Camera-type eye (tissue), 1 donor: ENCODE data around the gene TTYH3. TPM values are rescaled to one million over a fixed set of nuclear protein-coding genes. Genes with fewer than 3 reads are reported as not detected.

ENCODE experiments used
- total RNA-seq: library from RNA; depleted of rRNA; stranded (reverse); fragments of >200 nt; gene quantifications from one replicate; pipeline ENCODE4 v1.2.3, GENCODE V29; 2014

TTYH3 gene, protein sequence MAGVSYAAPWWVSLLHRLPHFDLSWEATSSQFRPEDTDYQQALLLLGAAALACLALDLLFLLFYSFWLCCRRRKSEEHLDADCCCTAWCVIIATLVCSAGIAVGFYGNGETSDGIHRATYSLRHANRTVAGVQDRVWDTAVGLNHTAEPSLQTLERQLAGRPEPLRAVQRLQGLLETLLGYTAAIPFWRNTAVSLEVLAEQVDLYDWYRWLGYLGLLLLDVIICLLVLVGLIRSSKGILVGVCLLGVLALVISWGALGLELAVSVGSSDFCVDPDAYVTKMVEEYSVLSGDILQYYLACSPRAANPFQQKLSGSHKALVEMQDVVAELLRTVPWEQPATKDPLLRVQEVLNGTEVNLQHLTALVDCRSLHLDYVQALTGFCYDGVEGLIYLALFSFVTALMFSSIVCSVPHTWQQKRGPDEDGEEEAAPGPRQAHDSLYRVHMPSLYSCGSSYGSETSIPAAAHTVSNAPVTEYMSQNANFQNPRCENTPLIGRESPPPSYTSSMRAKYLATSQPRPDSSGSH
- 87.3 TPM for total RNA-seq

DNA sequence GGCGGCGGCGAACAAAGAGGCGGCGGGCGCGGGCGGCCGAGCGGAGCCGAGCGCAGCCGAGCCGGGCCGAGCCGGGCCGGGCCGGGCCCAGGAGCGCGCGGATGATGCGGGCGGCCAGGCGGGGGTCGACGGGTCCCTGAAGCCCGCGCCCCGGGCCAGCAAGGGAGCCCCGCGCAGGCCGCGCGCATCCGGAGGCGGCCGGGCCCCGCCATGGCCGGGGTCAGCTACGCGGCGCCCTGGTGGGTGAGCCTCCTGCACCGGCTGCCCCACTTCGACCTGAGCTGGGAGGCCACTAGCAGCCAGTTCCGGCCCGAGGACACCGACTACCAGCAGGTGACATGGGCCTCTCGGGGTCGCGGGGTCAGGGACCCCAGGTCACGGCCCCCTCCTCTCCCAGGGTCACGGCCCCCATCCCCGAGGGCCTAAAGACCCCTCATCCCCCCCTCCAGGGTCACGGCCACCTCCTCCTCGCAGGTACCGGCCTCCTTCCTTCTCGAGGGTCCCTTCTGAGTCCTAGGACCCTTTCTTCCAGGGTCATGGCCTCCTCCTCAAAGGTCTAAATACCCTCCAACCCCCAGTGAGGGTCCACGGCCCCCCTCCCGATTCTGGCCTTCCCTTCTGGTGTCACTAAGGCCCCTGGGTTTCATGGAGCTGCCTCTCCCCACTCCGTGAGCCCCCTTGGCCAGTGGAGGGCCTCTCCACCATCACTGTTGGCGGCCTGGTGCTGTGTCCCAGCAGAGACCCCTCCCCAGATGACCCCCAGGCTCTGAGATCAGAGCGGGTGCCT, at the start of gene TTYH3:
Gene TTYH3, plus strand, starts transcription at position 41 of the 787 bp plus-strand sequence. Its CDS starts 170 bp downstream, at position 211.

DNA sequence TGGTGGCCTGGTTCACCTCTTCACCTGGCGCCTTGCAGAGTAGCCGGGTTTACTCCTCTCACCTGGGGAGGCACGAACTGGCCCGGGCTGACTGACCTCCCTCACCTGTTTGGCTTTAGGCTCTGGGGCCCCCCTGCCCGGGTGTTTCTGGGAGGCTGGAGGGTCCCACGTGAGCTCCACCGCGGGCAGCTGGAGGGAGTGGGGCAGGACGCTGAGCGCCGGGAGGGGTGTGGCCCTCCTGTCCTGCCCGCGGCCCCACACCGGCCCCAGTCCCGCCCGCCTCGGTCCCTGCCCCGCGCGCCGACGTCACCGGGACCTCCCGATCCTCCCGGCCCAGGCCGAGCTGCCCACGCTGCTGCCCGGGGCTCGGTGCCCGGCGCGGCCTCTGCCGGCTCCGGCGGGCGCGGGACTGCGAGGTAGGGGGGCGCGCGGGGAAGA, 56.1 kb downstream of the TTYH3 start, which contains the start of gene AMZ1:
Gene AMZ1, plus strand, starts transcription at position 322 of the 438 bp plus-strand sequence. CDS start 12,250 bp downstream, outside the sequence.

Other genes with a start within 250 kb of the TTYH3 start
- 16.9 TPM for gene CHST12, start 228.4 kb upstream of the TTYH3 start, total RNA-seq
- not detected for gene GRIFIN, start 155.6 kb upstream of the TTYH3 start, total RNA-seq
- gene LFNG, start 112.2 kb upstream of the TTYH3 start, total RNA-seq, result 42.2 TPM
- 41.8 TPM for gene BRAT1, start 76.5 kb upstream of the TTYH3 start, total RNA-seq
- 22.2 TPM for gene IQCE, start 73.0 kb upstream of the TTYH3 start, total RNA-seq
- gene AMZ1, start 56.2 kb downstream of the TTYH3 start, total RNA-seq, result 0.11 TPM
- 35.2 TPM for gene GNA12, start 212.3 kb downstream of the TTYH3 start, total RNA-seq